ENCODE measurements around the gene FKBP5. TPM values are rescaled to one million over a fixed set of nuclear protein-coding genes. Genes with fewer than 3 reads are reported as not detected.

The FKBP5 gene
- total and polyA plus RNA-seq, 9 of the 15 experiments (the other 6 are each of a cell fraction or from before 2014, with no cell fraction given), result 32.7 to 151 (median 75.0) TPM

- H3K9me1 ChIP-seq (ENCODE audit: control insufficient read depth, insufficient read depth, low read length), result no peaks in the 10 kb centered on the region
- no peak for ATAC-seq
- no peak for DNase-seq (ENCODE audit: extremely low read depth in 1 of 4, low spot score in 3 of 4)
- H3K27ac ChIP-seq (ENCODE audit: extremely low read depth, low read depth, low read length), result no peak overlapping the region
- no peak for TF ChIP-seq YBX1 (IDR thresholded peaks at IDR 0.05)
- peak in 1 of 2 experiments; percentile 81; a peak in 1 of 3 replicates for TF ChIP-seq CBX3 (IDR thresholded peaks at IDR 0.05; ENCODE audit: borderline replicate concordance in 1 of 2, low read length in 2 of 2)
- TF ChIP-seq, protein P1, sequence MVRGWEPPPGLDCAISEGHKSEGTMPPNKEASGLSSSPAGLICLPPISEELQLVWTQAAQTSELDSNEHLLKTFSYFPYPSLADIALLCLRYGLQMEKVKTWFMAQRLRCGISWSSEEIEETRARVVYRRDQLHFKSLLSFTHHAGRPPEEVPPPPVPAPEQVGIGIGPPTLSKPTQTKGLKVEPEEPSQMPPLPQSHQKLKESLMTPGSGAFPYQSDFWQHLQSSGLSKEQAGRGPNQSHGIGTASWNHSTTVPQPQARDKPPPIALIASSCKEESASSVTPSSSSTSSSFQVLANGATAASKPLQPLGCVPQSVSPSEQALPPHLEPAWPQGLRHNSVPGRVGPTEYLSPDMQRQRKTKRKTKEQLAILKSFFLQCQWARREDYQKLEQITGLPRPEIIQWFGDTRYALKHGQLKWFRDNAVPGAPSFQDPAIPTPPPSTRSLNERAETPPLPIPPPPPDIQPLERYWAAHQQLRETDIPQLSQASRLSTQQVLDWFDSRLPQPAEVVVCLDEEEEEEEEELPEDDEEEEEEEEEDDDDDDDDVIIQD (CRISPR knock-in tag; IDR thresholded peaks at IDR 0.05), result no peak
- TF ChIP-seq TEAD4 (IDR thresholded peaks at IDR 0.05; ENCODE audit: low read length), result 0 out of 2 replicates have a peak, but pooled peaks have one; percentile 19
- no peak for TF ChIP-seq TEAD4 (CRISPR knock-in tag; IDR thresholded peaks at IDR 0.05; ENCODE audit: borderline replicate concordance)
- TF ChIP-seq, protein P2, sequence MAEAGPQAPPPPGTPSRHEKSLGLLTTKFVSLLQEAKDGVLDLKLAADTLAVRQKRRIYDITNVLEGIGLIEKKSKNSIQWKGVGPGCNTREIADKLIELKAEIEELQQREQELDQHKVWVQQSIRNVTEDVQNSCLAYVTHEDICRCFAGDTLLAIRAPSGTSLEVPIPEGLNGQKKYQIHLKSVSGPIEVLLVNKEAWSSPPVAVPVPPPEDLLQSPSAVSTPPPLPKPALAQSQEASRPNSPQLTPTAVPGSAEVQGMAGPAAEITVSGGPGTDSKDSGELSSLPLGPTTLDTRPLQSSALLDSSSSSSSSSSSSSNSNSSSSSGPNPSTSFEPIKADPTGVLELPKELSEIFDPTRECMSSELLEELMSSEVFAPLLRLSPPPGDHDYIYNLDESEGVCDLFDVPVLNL (CRISPR knock-in tag; IDR thresholded peaks at IDR 0.05; ENCODE audit: low read depth), result no peak
- peak; percentile 47 for TF ChIP-seq CBFA2T3 (IDR thresholded peaks at IDR 0.05)
- TF ChIP-seq ZNF280A (IDR thresholded peaks at IDR 0.05; ENCODE audit: low read depth, partially characterized antibody), result peak; percentile 66
- TF ChIP-seq HDAC8 (tag; IDR thresholded peaks at IDR 0.05), result no peak
- no peak for TF ChIP-seq CCNT2 (IDR thresholded peaks at IDR 0.05; ENCODE audit: borderline replicate concordance, extremely low read depth, insufficient read length, low read depth, low read length)
- no peak overlapping the region for H3K4me3 ChIP-seq
- CTCF ChIA-PET (ENCODE audit: low intra/inter-chr PET ratio), result interaction anchor here (0.7 kb wide), 1 partner anchor 61 kb away, joined by 4 read pairs; no protein-coding TSS in a partner anchor
- no peak overlapping the region for H2AFZ ChIP-seq (ENCODE audit: low read depth, low read length)
- no peak for FAIRE-seq
- POLR2A ChIA-PET, result interaction anchor here (0.6 kb wide), 1 partner anchor 13 kb away, joined by 3 read pairs; no protein-coding TSS in a partner anchor
- no peak overlapping the region for H3K9ac ChIP-seq (ENCODE audit: insufficient read depth in 1 of 2, low read depth in 2 of 2, low read length in 2 of 2)
- BruUV-seq (replicated peaks), result no TSS peak
- peaks cover 7% of the 10 kb centered on the region; the same call in 1 of the 2 replicates for H3K9me3 ChIP-seq (replicated peaks; ENCODE audit: control insufficient read depth, insufficient read depth, low read depth, low read length)
- H3K4me1 ChIP-seq (replicated peaks in 1 of 2; ENCODE audit: control insufficient read depth in 2 of 2, insufficient read depth in 2 of 2, low read length in 2 of 2), result no peaks in the 10 kb centered on the region; a peak in 2 of 5 replicates
- H3K79me2 ChIP-seq (ENCODE audit: control insufficient read depth, insufficient read depth, low read length), result no peaks in the 10 kb centered on the region
- WGBS (ENCODE audit: insufficient coverage, low coverage, missing lambda C conversion rate), result 23% methylated on average over 8 of the region's 8 CpGs
- no peaks in the 10 kb centered on the region for H3K36me3 ChIP-seq (ENCODE audit: control insufficient read depth, insufficient read depth, low read length)
- H4K20me1 ChIP-seq (replicated peaks; ENCODE audit: control insufficient read depth, insufficient read depth, low read length), result no peaks in the 10 kb centered on the region
- peaks cover 33 to 34% of the 10 kb centered on the region in 2 experiments for H3K27me3 ChIP-seq (ENCODE audit: control insufficient read depth in 2 of 2, insufficient read depth in 2 of 2, low read length in 2 of 2)
- no peak overlapping the region for H3K4me2 ChIP-seq (ENCODE audit: insufficient read depth, low read length)
- in situ Hi-C loops (cut with MboI), result no loop called here
- intact Hi-C loops (cut with micrococcal nuclease), result no loop called here
Measured at GRCh38 chr6:35566794-35567193, 121.9 kb downstream of the FKBP5 start.
